Endothelial cell (in vitro differentiated cells): Measurements from ENCODE around the gene ENPEP. TPM values are rescaled to one million over a fixed set of nuclear protein-coding genes. Genes with fewer than 3 reads are reported as not detected.

Experiments used
- DNase-seq: peaks from one replicate; pipeline ENCODE4 v3.0.0; 2021; ENCODE audit warnings: low spot score
- H3K27ac Mint-ChIP-seq: one replicate; pipeline ENCODE4 v1.8.0; 2021; ENCODE audit warnings: mixed read lengths, inconsistent platforms; ENCODE audit not compliant: unreplicated experiment
- H3K27me3 Mint-ChIP-seq: one replicate; pipeline ENCODE4 v1.8.0; 2021; ENCODE audit warnings: mild to moderate bottlenecking, moderate library complexity, mixed read lengths, inconsistent platforms; ENCODE audit not compliant: unreplicated experiment
- H3K36me3 Mint-ChIP-seq: one replicate; pipeline ENCODE4 v1.8.0; 2021; ENCODE audit warnings: mild to moderate bottlenecking, low read depth, mixed read lengths, inconsistent platforms; ENCODE audit not compliant: unreplicated experiment
- H3K4me1 Mint-ChIP-seq: one replicate; pipeline ENCODE4 v1.8.0; 2021; ENCODE audit warnings: mild to moderate bottlenecking, mixed read lengths, inconsistent platforms; ENCODE audit not compliant: unreplicated experiment
- H3K4me3 Mint-ChIP-seq: one replicate; pipeline ENCODE4 v1.8.0; 2021; ENCODE audit warnings: mild to moderate bottlenecking, mixed read lengths, inconsistent platforms; ENCODE audit not compliant: unreplicated experiment
- H3K9me3 Mint-ChIP-seq: one replicate; pipeline ENCODE4 v1.8.0; 2021; ENCODE audit warnings: mixed read lengths, inconsistent platforms; ENCODE audit not compliant: unreplicated experiment
- total RNA-seq: library from RNA; stranded (reverse); fragmentation: NEBNext Ultra II Directional; extraction: Animal tissue kit (Norgen Biotek cat#: 25700); gene quantifications from one replicate; pipeline ENCODE4 v1.2.1, GENCODE V29; 2021; ENCODE audit not compliant: unreplicated experiment
- TF ChIP-seq, protein P1 (sequence below): fragments of 200-600 bp; sonication (generic); IDR thresholded peaks from one replicate; pipeline ENCODE4 v1.5.0; 2021; ENCODE audit warnings: antibody characterized with exemption; ENCODE audit not compliant: unreplicated experiment

ENPEP gene
- total RNA-seq, 1 donor from 2014 or later, result 3.5 TPM

GRCh38 chr4:110510955-110511544, 35.1 kb downstream of the ENPEP start:
- H3K27me3 Mint-ChIP-seq, result no peaks in the 10 kb centered on the region
- DNase-seq, result no peak
- H3K9me3 Mint-ChIP-seq, result no peaks in the 10 kb centered on the region
- TF ChIP-seq, protein P1, sequence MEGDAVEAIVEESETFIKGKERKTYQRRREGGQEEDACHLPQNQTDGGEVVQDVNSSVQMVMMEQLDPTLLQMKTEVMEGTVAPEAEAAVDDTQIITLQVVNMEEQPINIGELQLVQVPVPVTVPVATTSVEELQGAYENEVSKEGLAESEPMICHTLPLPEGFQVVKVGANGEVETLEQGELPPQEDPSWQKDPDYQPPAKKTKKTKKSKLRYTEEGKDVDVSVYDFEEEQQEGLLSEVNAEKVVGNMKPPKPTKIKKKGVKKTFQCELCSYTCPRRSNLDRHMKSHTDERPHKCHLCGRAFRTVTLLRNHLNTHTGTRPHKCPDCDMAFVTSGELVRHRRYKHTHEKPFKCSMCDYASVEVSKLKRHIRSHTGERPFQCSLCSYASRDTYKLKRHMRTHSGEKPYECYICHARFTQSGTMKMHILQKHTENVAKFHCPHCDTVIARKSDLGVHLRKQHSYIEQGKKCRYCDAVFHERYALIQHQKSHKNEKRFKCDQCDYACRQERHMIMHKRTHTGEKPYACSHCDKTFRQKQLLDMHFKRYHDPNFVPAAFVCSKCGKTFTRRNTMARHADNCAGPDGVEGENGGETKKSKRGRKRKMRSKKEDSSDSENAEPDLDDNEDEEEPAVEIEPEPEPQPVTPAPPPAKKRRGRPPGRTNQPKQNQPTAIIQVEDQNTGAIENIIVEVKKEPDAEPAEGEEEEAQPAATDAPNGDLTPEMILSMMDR, result peak; percentile 96
- peaks cover 2% of the 10 kb centered on the region for H3K4me1 Mint-ChIP-seq
- H3K36me3 Mint-ChIP-seq, result no peaks in the 10 kb centered on the region
- no peak overlapping the region for H3K27ac Mint-ChIP-seq
- H3K4me3 Mint-ChIP-seq, result no peak overlapping the region

- no peaks in the 10 kb centered on the region for H3K36me3 Mint-ChIP-seq
These were observed 36.9 kb downstream of the ENPEP start for GRCh38 chr4:110512901-110513300.

DNA sequence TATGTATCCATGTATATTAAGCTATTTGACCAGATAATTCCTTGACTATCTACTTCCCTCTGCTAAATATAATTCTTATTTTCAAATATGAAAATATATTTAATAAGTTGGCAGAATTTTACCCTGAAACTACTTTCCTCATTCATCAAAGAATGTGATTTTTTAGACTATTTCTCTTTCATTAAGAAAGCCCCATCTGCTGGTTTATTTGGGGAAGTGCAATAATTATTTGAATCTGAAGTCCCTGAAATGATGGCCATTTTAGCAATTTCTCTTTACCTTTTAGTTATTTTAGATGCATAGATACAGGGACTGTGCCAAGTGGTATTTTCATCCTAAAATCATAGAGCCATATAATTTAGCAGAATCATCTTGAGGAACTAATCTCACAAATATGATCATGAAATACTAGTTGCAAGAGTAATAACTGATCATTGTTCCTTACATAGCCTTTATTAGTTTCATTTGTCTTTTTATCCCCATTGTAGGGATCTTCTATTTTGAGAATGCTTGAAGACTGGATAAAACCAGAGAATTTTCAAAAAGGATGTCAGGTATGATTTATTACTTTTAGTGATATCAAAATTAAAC, 39.0 kb downstream of the ENPEP start:
- Mint-ChIP-seq H3K36me3 (no peaks in the 10 kb centered on the region), H3K4me1 (peaks cover 2% of the 10 kb centered on the region), H3K4me3 (no peak overlapping the region), H3K27me3 (no peaks in the 10 kb centered on the region), H3K9me3 (no peaks in the 10 kb centered on the region), H3K27ac (no peak overlapping the region)
- TF ChIP-seq, protein P1, result peak; percentile 88
- DNase-seq, result no peak

More at GRCh38 chr4:110512901-110513300, 36.9 kb downstream of the ENPEP start:
- DNase-seq, result no peak
- peaks cover 2% of the 10 kb centered on the region for H3K4me1 Mint-ChIP-seq
- H3K4me3 Mint-ChIP-seq, result no peak overlapping the region
- H3K9me3 Mint-ChIP-seq, result no peaks in the 10 kb centered on the region
- TF ChIP-seq, protein P1, result no peak
- no peak overlapping the region for H3K27ac Mint-ChIP-seq
- no peaks in the 10 kb centered on the region for H3K27me3 Mint-ChIP-seq

- no peaks in the 10 kb centered on the region for H3K27me3 Mint-ChIP-seq
- DNase-seq, result no peak
- H3K27ac Mint-ChIP-seq, result no peak overlapping the region
- TF ChIP-seq, protein P1, result no peak
- H3K4me3 Mint-ChIP-seq, result no peak overlapping the region
- H3K9me3 Mint-ChIP-seq, result no peaks in the 10 kb centered on the region
- peaks cover 2% of the 10 kb centered on the region for H3K4me1 Mint-ChIP-seq
- no peaks in the 10 kb centered on the region for H3K36me3 Mint-ChIP-seq
These were observed 39.7 kb downstream of the ENPEP start for GRCh38 chr4:110515676-110516075.
